ENCODE data around the gene DMD.

DNA sequence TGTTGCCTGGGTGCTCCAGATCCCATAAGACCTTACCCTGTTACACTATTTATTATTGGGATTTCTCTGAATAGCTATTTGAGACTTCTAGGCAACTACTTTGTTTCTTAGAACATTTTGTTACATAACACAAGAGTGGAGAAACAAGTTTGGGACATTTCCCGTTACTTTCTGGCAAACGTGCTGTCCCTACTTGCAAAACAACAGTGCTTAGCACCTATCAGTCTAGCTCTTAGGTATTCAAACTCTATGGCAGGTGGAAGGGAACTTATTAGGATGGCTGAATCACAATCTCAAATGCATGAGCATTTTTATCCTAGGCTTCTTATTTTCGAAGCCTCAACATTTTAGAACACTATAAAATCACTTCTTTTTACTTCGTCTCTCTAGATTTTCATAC, 613.6 kb downstream of the DMD start:
- TF ChIP-seq, protein P1, sequence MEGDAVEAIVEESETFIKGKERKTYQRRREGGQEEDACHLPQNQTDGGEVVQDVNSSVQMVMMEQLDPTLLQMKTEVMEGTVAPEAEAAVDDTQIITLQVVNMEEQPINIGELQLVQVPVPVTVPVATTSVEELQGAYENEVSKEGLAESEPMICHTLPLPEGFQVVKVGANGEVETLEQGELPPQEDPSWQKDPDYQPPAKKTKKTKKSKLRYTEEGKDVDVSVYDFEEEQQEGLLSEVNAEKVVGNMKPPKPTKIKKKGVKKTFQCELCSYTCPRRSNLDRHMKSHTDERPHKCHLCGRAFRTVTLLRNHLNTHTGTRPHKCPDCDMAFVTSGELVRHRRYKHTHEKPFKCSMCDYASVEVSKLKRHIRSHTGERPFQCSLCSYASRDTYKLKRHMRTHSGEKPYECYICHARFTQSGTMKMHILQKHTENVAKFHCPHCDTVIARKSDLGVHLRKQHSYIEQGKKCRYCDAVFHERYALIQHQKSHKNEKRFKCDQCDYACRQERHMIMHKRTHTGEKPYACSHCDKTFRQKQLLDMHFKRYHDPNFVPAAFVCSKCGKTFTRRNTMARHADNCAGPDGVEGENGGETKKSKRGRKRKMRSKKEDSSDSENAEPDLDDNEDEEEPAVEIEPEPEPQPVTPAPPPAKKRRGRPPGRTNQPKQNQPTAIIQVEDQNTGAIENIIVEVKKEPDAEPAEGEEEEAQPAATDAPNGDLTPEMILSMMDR (IDR thresholded peaks at IDR 0.05; ENCODE audit: low read length): no peak
- TF ChIP-seq EZH2 (optimal IDR thresholded peaks at IDR 0.05; ENCODE audit: low read depth, low read length): no peak

All from MM.1S (cell line).